ENCODE results near the gene DDIT4. TPM values are rescaled to one million over a fixed set of nuclear protein-coding genes. Genes with fewer than 3 reads are reported as not detected.

Gene DDIT4
- total and polyA plus RNA-seq, 9 of the 15 experiments (the other 6 are each of a cell fraction or from before 2014, with no cell fraction given), result 8.2 to 675 (median 159) TPM

DNA sequence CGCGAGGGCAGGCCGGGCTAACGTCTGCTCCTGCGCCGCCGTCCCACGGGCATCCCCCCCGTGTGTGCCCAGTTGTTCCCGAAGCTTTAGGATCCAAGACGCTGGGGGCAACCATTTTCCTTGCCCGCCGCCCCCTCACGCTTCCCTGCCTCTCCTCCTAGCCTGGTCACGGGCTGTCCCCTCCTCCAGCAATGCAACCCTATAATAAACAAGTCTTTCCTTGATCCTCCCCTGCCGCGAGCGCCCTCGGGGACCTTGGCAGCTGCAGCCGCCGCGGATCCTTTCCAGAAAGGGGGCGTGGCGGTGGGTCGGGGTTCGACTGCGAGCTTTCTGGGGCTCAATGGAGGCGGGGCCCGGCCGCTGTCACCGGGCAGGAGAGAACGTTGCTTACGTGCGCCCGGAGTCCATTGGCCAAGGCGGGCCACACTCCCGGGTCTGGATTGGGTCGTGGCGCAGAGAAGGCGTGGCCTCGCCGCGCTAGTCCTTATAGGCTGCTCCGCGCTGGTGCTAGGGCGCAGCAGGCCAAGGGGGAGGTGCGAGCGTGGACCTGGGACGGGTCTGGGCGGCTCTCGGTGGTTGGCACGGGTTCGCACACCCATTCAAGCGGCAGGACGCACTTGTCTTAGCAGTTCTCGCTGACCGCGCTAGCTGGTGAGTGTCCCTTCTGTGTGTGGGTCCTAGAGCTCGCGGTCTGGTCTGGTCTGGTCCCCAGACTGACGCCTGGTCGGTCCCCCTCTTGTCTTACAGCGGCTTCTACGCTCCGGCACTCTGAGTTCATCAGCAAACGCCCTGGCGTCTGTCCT is at the start of gene DDIT4 (continued):
- peak; percentile 81 for TF ChIP-seq SMAD4 (CRISPR knock-in tag; conservative IDR thresholded peaks at IDR 0.05)
- TF ChIP-seq, protein P1, sequence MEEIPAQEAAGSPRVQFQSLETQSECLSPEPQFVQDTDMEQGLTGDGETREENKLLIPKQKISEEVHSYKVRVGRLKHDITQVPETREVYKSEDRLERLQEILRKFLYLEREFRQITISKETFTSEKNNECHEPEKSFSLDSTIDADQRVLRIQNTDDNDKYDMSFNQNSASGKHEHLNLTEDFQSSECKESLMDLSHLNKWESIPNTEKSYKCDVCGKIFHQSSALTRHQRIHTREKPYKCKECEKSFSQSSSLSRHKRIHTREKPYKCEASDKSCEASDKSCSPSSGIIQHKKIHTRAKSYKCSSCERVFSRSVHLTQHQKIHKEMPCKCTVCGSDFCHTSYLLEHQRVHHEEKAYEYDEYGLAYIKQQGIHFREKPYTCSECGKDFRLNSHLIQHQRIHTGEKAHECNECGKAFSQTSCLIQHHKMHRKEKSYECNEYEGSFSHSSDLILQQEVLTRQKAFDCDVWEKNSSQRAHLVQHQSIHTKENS (CRISPR knock-in tag; IDR thresholded peaks at IDR 0.05), result peak; percentile 92
- TF ChIP-seq, protein P2, sequence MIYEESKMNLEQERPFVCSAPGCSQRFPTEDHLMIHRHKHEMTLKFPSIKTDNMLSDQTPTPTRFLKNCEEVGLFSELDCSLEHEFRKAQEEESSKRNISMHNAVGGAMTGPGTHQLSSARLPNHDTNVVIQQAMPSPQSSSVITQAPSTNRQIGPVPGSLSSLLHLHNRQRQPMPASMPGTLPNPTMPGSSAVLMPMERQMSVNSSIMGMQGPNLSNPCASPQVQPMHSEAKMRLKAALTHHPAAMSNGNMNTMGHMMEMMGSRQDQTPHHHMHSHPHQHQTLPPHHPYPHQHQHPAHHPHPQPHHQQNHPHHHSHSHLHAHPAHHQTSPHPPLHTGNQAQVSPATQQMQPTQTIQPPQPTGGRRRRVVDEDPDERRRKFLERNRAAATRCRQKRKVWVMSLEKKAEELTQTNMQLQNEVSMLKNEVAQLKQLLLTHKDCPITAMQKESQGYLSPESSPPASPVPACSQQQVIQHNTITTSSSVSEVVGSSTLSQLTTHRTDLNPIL (CRISPR knock-in tag; IDR thresholded peaks at IDR 0.05), result peak; percentile 60; the same call in 1 of the 2 replicates
- TF ChIP-seq TCF3 (CRISPR knock-in tag; IDR thresholded peaks at IDR 0.05), result peak; percentile 60
- TF ChIP-seq DNMT1 (IDR thresholded peaks at IDR 0.05), result peak; percentile 96
- no peak for TF ChIP-seq CBX8 (IDR thresholded peaks at IDR 0.05; ENCODE audit: borderline replicate concordance, extremely low read depth, low read depth, low read length, poor library complexity, severe bottlenecking)
- TF ChIP-seq NR2C2 (CRISPR knock-in tag; IDR thresholded peaks at IDR 0.05), result no peak
- TF ChIP-seq NR2C2 (tag; IDR thresholded peaks at IDR 0.05), result no peak
- TF ChIP-seq PHF20 (IDR thresholded peaks at IDR 0.05; ENCODE audit: partially characterized antibody), result no peak
- no peak for TF ChIP-seq ILF3 (IDR thresholded peaks at IDR 0.05; ENCODE audit: borderline replicate concordance)
- TF ChIP-seq MCM2 (IDR thresholded peaks at IDR 0.05; ENCODE audit: low read depth), result no peak
- TF ChIP-seq NCOA2 (IDR thresholded peaks at IDR 0.05; ENCODE audit: partially characterized antibody in 2 of 2), result no peak
- 0 out of 2 replicates have a peak, but pooled peaks have one; percentile 3 for TF ChIP-seq SMC3 (conservative IDR thresholded peaks at IDR 0.05; ENCODE audit: insufficient read depth, low read depth, low read length)
- no peak for TF ChIP-seq MTA3 (IDR thresholded peaks at IDR 0.05; ENCODE audit: borderline replicate concordance)
- no peak for TF ChIP-seq FOXK2 (conservative IDR thresholded peaks at IDR 0.05 in 1 of 2, IDR thresholded peaks at IDR 0.05 in 1 of 2; ENCODE audit: low read depth in 2 of 2)
- peak; percentile 91 for TF ChIP-seq TAF1 (IDR thresholded peaks at IDR 0.05; ENCODE audit: control insufficient read depth, extremely low read depth, insufficient read depth, low read length, severe bottlenecking)
- TF ChIP-seq SRSF3 (IDR thresholded peaks at IDR 0.05; ENCODE audit: insufficient read depth, low read length), result no peak; the same call in none of the 2 replicates
- TF ChIP-seq, protein P3, sequence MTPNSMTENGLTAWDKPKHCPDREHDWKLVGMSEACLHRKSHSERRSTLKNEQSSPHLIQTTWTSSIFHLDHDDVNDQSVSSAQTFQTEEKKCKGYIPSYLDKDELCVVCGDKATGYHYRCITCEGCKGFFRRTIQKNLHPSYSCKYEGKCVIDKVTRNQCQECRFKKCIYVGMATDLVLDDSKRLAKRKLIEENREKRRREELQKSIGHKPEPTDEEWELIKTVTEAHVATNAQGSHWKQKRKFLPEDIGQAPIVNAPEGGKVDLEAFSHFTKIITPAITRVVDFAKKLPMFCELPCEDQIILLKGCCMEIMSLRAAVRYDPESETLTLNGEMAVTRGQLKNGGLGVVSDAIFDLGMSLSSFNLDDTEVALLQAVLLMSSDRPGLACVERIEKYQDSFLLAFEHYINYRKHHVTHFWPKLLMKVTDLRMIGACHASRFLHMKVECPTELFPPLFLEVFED (CRISPR knock-in tag; conservative IDR thresholded peaks at IDR 0.05), result peak; percentile 98
- TF ChIP-seq U2AF1 (optimal IDR thresholded peaks at IDR 0.05; ENCODE audit: low read depth, low read length), result peak; percentile 95
- TF ChIP-seq, protein P4, sequence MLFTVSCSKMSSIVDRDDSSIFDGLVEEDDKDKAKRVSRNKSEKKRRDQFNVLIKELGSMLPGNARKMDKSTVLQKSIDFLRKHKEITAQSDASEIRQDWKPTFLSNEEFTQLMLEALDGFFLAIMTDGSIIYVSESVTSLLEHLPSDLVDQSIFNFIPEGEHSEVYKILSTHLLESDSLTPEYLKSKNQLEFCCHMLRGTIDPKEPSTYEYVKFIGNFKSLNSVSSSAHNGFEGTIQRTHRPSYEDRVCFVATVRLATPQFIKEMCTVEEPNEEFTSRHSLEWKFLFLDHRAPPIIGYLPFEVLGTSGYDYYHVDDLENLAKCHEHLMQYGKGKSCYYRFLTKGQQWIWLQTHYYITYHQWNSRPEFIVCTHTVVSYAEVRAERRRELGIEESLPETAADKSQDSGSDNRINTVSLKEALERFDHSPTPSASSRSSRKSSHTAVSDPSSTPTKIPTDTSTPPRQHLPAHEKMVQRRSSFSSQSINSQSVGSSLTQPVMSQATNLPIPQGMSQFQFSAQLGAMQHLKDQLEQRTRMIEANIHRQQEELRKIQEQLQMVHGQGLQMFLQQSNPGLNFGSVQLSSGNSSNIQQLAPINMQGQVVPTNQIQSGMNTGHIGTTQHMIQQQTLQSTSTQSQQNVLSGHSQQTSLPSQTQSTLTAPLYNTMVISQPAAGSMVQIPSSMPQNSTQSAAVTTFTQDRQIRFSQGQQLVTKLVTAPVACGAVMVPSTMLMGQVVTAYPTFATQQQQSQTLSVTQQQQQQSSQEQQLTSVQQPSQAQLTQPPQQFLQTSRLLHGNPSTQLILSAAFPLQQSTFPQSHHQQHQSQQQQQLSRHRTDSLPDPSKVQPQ (CRISPR knock-in tag; IDR thresholded peaks at IDR 0.05; ENCODE audit: borderline replicate concordance), result no peak
